Measurements from ENCODE around the gene ALDH7A1. TPM values are rescaled to one million over a fixed set of nuclear protein-coding genes. Genes with fewer than 3 reads are reported as not detected.

Gene ALDH7A1
- total RNA-seq, 2 donors from 2014 or later: 4.8 to 5.8 TPM

GRCh38 chr5:126486332-126486731, 108.7 kb downstream of the ALDH7A1 start:
- H3K27ac Mint-ChIP-seq: no peak overlapping the region
- H3K4me3 Mint-ChIP-seq: no peak overlapping the region
- peaks cover 11 to 25% of the 10 kb centered on the region in 2 donors for H3K36me3 Mint-ChIP-seq (ENCODE audit: insufficient read depth in 2 of 2)
- DNase-seq (no peak), ATAC-seq (replicated peaks in 1 of 2) (no peak)
- no peaks in the 10 kb centered on the region for H3K9me3 Mint-ChIP-seq
- no peaks in the 10 kb centered on the region for H3K27me3 Mint-ChIP-seq (ENCODE audit: low read depth)
- H3K4me1 Mint-ChIP-seq (ENCODE audit: low read depth): no peaks in the 10 kb centered on the region

DNA sequence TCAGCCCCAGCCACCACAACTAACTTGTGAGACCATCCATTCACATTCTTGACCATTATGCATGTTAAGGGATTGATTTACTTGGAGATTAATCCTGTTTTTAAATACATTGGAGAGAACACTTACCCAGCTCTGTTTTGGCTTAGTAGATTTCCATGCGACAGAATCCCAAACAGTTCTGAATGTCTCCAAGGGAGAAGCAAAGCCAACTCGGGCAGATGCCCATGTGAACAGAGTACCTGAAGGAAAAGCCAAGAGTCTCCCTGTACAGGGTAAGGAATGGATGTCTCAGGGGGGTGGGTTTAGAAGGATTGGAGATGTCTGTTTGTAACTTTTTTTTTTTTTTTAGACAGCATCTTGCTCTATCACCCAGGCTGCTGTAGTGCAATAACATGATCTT, 110.8 kb downstream of the ALDH7A1 start:
- H3K9me3 Mint-ChIP-seq: no peaks in the 10 kb centered on the region
- peaks cover 8 to 27% of the 10 kb centered on the region in 2 donors for H3K36me3 Mint-ChIP-seq (ENCODE audit: insufficient read depth in 2 of 2)
- no peak overlapping the region for H3K4me3 Mint-ChIP-seq
- no peak for DNase-seq
- no peaks in the 10 kb centered on the region for H3K27me3 Mint-ChIP-seq (ENCODE audit: low read depth)
- no peak overlapping the region for H3K27ac Mint-ChIP-seq
- no peaks in the 10 kb centered on the region for H3K4me1 Mint-ChIP-seq (ENCODE audit: low read depth)
- ATAC-seq (replicated peaks in 1 of 2): no peak

GRCh38 chr5:126483156-126483555, 111.9 kb downstream of the ALDH7A1 start:
- Mint-ChIP-seq H3K4me3 (no peak overlapping the region), H3K36me3 (ENCODE audit: insufficient read depth in 2 of 2) (peaks cover 4 to 26% of the 10 kb centered on the region in 2 donors), H3K9me3 (no peaks in the 10 kb centered on the region), H3K27ac (no peak overlapping the region), H3K4me1 (ENCODE audit: low read depth) (no peaks in the 10 kb centered on the region), H3K27me3 (ENCODE audit: low read depth) (no peaks in the 10 kb centered on the region)
- no peak for DNase-seq
- no peak for ATAC-seq (replicated peaks in 1 of 2)

- peak overlapping the region; percentile 33 for H3K27ac Mint-ChIP-seq
- no peaks in the 10 kb centered on the region for H3K9me3 Mint-ChIP-seq
- ATAC-seq (replicated peaks in 1 of 2): no peak
Observed at GRCh38 chr5:126482591-126482990, 112.4 kb downstream of the ALDH7A1 start.

DNA sequence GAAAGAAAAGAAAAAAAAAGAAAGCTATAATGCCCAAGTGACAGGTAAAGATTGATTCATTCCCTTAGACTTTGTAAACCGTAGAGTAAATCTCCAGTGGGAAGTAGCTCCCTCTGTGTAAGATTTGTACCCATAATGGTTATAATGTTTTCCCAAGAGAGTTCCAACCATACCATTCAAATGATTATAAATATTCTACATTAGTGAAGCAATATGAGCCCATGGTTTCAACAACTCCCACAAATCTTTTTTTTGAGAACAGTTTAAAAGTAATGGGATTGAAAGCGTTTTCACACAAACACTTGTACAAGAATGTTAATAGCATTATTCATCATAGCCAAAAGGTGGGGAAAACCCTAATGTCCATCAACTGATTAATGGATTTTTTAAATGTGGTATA, 113.8 kb downstream of the ALDH7A1 start:
- Mint-ChIP-seq H3K36me3 (ENCODE audit: insufficient read depth in 2 of 2) (peaks cover 5 to 20% of the 10 kb centered on the region in 2 donors), H3K27ac (no peak overlapping the region), H3K27me3 (ENCODE audit: low read depth) (no peaks in the 10 kb centered on the region), H3K4me1 (ENCODE audit: low read depth) (no peaks in the 10 kb centered on the region), H3K9me3 (no peaks in the 10 kb centered on the region), H3K4me3 (no peak overlapping the region)
- DNase-seq: no peak
- no peak for ATAC-seq (replicated peaks in 1 of 2)

More at GRCh38 chr5:126482591-126482990, 112.4 kb downstream of the ALDH7A1 start:
- Mint-ChIP-seq H3K27me3 (ENCODE audit: low read depth) (no peaks in the 10 kb centered on the region), H3K4me1 (ENCODE audit: low read depth) (no peaks in the 10 kb centered on the region), H3K36me3 (ENCODE audit: insufficient read depth in 2 of 2) (peaks cover 4 to 25% of the 10 kb centered on the region in 2 donors), H3K4me3 (no peak overlapping the region)
- no peak for DNase-seq

Other genes with a start within 250 kb of the ALDH7A1 start
- gene GRAMD2B, start 171.8 kb downstream of the ALDH7A1 start, total RNA-seq: 10 to 100 TPM; 12.7 to 15.7 TPM
- 10 to 100 TPM; 30.6 to 40.0 TPM for gene PHAX, start 5.7 kb upstream of the ALDH7A1 start, total RNA-seq
- gene LMNB1, start 181.9 kb upstream of the ALDH7A1 start, total RNA-seq: 100 to 1,000 TPM; 186 to 211 TPM

Measured in activated T-cell treated with anti-CD3 and anti-CD28 coated beads, Interleukin-2, amount 50 U/mL, for 72 hours (primary cell).